HG03432 (cell line): ENCODE data around the gene MGLL.

ENCODE experiments used
- ATAC-seq: cut with Tn5 transposase; IDR thresholded peaks from one replicate; pipeline ENCODE4 v1.9.1; 2021; ENCODE audit warnings: mild to moderate bottlenecking, moderate library complexity; ENCODE audit not compliant: unreplicated experiment

The MGLL gene

DNA sequence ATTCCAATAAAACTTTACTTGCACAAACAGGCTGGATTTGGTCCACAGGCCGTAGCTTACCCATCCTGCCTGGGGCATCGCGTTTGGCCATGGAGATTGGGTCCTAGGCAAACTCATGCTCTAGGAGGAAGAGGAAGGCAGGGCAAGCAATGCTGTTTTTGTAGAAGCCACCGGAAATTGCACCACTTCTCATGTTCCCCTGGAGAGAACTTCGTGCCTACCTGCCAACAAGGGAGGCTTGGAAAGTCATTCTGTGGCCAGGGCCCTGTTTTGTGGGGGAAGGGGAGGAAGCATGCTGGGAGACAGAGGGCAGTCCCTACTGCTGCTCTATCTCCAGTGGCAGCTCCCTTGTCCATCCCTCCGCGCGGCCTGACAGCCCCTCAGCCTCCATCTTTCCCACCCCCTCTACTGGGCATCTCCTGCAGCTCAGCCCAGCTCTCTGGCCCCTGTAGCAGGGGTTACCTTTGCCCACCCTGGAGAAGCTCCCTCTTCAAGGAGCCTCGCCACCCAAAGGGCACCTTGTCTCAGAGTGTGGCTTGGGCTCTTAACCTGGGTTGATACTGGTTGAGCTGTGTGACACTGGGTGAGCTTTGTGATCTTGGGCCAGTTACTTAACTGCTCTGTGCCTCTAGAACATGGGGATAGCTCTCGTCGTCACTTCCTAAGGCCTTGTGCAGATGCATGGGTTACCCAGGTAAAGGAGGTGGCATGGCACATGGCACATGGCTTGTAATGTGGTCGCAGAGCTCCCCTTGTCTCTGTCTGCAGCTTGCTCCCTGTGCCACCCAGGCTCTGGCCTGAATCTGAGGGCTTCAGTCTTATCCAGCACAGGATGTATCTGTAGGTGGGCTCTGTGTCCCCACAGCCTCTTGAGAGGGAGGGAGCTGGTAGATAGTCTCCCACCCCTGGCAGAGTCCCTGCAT lies 143.4 kb downstream of the MGLL start:
- no peak for ATAC-seq

DNA sequence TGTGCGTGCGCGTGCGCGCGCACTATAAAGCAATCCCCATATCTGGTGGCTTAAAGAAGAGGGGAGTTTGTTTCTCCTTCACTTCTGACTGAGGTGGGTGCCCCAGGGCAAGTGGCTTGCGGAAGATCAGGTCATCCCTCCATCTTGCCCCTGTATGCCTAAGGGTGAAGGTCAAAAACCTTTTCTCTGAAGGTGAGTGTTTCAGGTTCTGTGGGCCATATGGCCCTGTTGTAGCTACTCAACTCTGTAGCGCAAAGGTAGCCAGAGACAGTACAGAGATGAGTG lies 144.1 kb downstream of the MGLL start:
- ATAC-seq, result no peak

DNA sequence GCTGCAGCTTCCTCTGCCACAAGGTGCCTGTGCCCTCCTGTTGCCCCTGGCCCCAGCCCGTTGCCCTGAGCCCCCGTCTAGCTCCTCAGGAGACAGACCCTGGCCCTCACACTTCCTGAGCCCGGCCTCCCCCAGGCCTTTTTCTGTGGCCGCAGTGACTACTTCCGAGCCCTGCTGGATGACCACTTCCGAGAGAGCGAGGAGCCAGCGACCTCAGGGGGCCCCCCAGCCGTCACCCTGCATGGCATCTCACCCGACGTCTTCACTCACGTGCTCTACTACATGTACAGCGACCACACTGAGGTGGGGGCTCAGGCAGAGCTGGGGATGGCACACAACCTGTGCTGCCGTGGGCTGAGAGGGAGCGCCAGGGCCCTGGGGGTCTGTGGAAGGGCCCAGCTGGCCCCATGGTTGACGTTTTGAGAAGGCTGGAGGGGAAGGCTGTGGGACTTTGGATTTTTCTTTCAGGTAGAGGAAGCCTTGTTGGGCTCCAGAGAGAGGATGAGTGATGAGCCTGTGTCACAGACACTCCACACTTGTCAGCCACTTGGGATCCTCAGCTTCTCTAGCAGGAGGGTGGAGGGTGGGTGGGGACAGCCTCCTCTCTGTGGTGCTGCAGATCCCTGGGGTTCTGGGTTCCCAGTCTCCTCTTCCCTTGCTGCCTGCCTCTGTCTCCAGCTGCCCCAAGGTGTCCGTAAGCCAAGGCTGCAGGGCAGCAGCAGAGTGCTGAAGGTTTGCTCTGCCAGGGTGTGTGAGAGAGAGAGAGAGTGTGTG lies 144.6 kb downstream of the MGLL start:
- no peak for ATAC-seq

DNA sequence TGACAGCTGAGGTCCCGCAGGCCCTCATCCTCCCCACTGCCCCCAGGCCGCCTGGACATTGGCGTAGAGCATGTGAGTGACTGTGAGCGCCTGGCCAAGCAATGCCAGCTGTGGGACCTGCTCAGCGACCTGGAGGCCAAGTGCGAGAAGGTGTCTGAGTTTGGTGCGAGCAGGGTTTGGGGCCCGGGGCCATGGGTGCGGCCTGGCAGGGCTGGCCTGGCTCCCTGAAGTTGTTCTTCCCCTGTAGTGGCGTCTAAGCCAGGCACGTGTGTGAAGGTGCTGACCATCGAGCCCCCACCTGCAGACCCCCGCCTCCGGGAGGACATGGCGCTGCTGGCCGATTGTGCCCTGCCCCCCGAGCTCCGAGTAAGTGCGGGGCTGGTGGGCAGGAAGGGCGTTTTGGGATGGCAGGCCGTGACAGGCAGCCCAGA lies 145.4 kb downstream of the MGLL start:
- ATAC-seq, result no peak

DNA sequence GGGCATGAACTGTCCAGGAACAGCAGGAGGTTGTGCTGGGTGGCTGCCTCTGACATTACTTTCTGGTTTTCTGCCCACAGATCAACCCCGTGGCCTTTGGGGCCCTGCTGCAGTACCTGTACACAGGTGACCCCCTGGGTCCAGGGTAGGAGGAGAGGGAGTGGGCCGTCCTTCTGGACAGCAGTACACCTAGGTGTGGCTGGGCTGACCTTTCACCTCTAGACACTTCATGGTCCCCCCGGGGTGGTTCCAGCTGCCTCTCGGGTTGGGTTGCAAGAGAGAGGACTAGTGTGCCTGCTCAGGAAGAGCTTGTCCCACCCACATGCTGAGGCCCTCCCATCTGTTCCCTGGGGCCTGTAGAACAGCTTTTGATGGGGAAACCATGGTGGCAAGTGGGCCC lies 145.9 kb downstream of the MGLL start:
- ATAC-seq, result no peak

DNA sequence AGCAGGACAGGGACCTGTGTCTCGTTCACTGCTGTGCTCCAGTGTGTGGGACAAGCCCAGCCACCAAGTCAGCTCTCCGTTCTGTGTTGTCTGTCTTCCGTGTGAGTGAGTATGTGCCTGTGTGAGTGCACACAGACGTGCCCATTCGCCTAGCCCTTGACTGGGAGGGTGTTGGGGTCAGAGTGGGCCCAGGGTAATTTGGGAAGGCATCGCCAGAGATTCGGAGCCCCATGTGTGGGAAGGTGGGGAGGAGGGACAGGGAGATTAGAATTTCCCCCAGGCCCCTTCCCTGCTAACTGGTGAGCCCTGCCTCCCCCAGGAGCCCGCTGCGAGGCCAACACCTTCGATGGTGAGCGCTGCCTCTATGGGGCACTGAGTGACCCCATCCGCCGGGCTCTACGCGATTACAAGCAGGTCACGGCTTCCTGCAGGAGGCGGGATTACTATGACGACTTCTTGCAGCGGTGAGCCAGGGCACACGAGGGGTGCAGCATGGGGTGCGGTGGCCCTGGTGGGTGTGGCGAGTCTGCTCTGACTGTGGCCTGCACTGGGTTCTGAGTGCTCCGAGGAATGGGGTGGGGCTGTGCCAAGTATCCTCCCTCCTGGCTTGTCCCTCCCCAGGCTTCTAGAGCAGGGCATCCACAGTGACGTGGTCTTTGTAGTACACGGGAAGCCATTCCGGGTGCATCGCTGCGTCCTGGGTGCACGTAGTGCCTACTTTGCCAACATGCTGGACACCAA lies 146.5 kb downstream of the MGLL start:
- ATAC-seq, result no peak

DNA sequence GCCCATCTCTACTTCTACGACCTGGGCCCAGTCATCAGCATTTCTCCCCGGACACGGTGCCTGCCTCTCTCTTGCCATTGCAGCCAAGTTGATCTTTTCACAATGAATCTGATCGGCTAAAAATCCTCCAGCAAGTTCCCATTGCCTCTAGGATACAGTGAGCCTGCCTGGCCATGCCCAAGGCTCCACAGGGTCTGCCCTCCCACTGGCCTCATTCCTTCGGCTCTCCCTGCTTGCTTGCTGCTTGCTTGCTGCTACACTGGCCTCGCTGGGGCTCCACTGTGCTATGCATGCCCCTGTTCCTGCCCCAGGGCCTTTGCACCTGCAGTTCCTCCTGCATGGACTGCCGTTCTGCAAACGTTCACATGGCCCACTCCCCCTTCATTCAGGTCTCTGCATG lies 147.5 kb downstream of the MGLL start:
- ATAC-seq, result no peak

DNA sequence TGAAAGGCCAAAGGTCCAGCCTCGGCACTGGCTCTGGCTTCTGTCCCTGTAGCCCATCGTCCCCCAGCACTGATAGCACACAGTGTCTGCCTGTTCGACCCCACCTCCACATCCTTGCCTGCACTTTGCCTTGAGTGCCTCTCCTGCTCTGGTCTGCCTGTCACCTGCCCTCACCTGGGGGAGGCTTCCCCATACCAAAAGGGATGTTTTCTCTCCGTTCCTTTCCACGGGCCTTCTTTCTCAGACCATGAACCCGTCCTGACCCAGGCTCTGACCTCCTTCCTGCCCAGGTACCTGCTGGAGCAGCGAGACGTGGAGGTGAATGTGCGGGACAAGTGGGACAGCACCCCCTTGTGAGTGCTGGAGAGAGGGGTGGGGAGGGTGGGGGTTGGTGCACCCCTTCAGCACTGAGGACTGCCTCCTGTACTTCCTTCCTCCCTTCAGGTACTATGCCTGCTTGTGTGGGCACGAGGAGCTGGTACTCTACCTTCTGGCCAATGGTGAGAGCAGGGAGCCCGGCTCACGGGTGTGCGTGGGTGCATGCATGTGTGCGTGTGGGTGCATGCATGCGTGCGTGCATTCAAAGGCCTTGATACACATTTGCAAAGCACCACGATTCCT lies 148.1 kb downstream of the MGLL start:
- no peak for ATAC-seq

DNA sequence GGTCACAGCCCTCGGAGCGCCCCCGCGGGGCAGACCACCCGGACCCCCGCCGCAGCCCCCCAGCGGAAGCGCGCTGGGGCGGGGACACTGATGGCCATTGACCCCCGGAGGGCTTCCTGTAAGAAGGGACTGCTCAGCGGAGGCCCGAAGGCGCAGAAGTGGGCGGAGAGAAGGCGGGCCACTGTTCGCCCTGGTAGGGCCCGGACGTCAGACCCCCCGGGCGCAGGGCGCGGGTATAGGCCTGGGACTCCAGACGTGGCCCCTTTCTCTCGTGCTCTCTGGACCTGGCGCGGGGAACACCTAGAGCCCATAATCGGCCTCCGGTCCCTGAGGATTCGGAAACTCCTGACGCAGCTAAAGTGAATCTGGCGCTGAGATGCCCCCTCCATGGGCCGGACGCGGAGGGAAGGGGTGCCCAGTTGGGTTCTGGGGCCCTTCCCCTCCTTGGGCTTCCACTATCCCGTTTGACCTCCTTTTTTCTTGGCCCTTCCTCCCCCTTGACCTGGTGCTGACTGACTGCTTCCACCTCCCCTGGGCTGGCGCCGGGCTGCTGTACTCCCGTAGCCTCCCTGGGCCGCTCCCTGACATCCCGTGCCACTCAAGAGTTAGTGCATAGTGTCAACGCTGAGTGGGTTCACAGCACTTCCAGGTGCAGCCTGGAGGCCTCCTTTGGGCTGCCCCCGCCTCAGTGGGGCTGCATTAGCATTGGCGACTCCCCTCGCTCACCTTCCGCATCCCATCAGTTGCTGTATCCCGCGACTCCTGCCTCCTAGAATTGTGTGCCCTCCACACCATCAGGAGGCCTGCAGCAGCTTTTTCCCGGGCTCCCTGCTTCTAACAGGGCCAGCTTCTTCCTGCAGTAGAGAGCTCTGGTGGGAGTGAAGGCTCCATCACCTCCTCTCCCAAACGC lies 148.9 kb downstream of the MGLL start:
- ATAC-seq, result peak; percentile 44

DNA sequence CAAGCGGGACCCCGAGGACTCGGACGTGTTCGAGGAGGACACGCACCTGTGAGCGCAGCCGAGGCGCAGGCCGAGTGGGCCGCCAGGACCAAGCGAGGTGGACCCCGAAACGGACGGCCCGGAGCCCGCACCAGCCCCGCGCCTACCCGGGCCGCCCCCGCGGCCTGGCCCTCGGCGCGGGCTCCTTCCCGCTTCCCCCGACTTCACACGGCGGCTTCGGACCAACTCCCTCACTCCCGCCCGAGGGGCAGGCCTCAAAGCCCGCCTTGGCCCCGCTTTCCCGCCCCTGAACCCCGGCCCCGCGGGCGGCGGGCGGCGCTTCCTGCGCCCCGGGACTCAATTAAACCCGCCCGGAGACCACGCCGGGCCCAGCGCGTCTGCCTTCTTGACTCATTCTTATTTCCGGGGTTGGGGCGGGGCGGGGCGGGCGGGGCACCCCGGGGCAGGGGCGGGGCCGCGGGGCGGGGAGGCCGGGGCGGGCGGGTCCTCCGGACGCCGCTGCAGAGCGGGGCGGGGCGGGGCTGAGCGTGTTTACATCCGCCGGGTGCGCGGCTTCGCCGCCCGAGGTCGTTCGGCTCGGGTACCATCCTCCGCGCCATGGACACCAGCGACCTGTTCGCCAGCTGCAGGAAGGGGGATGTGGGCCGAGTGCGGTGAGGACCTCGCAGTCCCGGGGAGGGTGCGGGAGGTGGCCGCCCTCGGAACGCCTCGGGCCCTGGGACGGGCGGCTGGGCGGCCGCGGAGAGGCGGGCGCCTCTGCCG lies 149.7 kb downstream of the MGLL start, which contains the start of gene ABTB1:
Gene ABTB1, plus strand, starts transcription at position 524 of the 762 bp plus-strand sequence. Its CDS starts 74 bp downstream, at position 598.
- peak; percentile 76 for ATAC-seq

DNA sequence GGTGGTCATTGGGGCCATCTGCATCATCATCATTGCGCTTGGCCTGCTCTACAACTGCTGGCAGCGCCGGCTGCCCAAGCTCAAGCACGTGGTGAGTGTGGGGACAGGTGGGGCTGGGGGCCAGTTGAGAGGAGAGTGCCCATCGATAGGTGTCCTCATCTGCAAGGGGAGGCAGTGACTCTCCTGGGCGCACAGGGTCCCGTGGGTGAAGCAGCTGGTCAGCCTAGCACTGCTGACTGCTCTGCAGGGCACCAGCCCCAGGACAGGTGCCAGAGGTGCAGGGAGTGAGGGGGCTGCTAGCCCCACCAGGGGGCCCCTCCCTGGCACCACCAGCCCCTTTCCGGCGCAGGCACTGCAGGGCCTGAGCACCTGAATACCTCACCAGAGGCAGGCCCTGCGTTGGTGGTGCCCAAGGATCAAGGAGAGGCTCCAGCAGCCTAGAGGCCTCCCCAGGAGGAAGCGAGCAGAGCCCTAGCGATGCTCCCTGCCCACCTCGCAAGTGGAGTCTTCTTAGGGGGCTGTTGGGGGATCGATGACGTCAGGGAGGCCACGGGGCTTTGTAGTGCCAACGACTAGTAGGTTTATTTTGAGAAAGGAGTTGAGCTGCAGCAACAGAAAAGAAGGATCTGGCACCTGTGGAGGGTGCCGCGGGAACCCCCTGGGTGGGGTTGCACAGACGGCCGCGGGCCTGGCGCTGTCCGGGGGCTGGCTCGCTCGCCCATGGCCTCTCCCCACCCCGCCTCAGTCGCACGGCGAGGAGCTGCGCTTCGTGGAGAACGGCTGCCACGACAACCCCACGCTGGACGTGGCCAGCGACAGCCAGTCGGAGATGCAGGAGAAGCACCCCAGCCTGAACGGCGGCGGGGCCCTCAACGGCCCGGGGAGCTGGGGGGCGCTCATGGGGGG lies 150.5 kb downstream of the MGLL start:
- peak; percentile 20 for ATAC-seq

DNA sequence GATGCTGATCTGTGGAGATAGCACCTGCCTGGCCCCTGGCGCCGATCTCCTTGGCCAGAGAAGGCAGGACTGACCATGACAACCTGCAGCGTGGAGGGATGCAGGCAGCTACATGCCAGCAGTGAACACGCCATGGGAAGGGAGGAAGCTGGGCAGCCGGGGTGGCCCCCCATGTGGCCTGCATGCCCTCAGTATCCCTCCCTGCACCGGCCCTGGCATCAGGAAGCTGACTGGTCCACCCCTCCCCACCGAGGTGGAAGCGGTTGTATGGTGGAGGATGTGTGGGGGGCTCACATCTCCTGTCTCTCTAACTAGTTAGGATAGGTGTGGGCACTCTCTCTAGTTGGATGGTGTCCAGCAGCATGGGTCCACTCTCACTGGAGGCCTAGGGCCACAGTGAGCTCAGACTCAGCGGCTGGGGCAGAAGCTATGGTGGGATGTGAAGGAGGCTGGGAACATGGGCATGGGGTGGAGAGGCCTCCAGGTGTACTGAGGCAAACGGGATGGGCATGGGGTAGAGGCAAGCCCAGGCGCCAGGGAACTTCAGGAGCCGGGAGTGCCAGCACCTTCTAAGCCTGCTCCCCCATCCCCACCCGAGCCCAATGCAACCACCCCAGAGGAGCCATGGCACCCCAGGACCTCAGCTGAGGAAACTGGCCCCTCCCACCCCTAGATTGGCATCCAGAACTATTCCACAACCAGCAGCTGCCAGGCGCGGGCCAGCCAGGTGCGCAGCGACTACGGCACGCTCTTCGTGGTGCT lies 151.4 kb downstream of the MGLL start:
- ATAC-seq, result no peak

DNA sequence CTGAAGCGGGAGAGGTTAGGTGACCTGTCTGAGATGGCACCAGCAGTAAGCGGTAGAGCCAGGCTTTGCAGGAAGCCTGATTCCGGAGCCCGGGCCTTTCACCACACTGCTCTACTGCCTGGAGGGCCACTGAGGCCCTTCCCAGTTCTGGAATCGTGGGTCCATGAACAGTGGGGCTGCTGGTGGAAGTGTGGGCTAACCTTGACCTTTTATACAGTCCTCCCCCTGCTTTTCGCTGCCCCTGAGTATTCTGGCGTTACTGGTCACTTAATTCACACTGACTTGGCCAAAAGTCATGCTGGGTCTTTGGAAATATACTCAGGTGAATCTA lies 152.1 kb downstream of the MGLL start:
- ATAC-seq, result no peak

DNA sequence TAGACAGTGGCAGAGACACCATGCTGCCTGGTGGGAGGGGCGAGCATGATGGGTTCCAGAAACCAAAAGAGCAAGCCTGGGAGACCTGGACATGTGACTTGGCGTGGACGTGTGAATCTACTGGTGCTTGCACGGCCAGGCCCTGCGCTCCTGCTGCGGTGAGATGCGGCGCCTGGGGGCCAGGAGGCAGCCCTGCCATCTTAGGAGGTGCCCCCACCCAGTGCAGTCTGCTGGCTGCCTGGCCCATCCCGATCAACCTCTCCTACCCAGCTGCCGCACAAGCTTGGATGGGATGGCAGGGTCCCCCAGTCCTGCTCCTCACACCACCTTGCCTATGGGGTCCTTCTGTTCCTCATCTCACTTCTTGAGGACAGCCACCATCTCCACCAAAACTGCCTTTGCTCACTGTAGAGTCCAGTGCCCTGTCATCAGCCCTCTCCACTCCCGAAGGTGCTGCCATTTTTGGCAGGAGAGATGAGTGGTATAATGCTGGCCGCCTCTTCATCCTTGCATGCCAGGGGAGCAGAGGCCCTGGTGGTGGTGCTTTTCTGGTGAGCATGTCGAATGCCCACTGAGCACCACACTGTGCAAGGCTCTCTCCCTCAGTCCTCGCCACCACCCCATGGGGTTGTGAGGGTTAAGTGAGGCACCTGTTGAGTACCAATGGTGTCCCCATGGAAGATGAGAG lies 152.6 kb downstream of the MGLL start:
- no peak for ATAC-seq

DNA sequence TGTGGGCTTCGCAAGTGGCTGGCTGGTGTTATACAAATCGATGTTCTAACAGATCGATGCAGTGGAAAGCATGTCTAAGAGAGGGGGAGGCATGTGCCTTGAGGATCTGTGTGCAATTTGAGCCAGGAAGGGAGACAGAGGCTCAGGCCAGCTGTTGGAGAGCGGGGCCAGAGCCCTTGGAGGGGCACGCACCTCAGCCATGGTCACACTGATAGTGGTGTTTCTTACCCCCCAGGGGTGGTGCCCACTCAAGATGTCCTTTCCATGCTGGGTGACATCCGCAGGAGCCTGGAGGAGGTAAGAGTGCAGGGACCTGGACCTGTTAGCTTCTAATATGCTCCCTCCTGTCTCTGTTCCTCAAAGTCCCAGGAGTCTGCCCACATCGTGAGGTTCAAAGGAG lies 153.4 kb downstream of the MGLL start:
- ATAC-seq, result no peak

DNA sequence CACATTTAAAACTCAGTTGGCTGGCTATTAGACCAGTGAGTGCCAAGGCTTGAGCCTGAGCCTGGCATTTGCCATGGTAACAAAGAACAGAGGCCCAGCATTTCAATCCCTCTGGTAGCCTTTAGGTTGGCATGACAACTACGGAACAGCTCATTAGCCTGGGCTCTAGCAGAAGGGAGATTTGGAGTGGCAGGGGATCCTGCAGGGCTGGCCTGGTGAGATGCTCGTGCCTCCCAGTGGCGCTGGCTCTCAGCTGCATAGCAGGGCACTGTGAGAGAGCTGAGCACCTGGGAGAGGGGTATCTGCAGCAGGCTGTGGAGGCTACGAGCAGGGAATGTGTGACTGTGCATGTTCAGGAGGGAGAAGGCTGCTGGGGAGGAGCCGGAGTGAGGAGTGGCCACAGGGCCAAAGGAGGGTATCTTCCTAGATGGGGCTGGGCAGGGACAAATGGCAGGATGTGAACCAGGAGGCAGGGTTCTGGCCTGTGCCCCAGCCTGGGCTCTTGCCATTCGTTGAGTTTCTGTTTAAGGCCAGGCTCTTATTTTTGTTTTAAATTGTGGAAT lies 155.1 kb downstream of the MGLL start:
- no peak for ATAC-seq

DNA sequence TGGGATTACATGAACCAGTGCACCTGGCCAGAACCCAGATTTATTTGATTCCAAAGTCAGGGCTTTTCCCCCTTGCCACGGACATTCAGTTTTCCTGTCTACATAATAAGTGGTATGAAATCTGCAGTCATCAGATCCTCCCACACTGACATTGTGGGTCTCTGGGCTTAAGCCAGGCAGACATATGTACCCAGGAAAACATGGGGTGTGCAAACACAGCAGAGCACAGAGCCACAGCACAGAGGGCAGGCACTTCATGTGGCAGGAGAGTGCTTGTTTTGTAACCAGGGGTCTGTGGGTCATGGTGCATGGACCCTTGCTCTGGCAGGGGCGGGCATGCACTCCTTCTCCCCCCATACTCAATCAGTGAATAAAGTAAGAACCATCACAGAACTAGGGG lies 155.6 kb downstream of the MGLL start:
- ATAC-seq, result no peak
